AG04450 (cell line): ENCODE results near the gene PINK1. TPM values are rescaled to one million over a fixed set of nuclear protein-coding genes. Genes with fewer than 3 reads are reported as not detected.

Experiments used
- CTCF ChIA-PET: fragments of 300-600, 350-600 bp; formaldehyde crosslinking; extraction: SDS; loops from one replicate; lab custom pipeline; 2022; ENCODE audit warnings: antibody characterized with exemption, inconsistent platforms; lab: Charles Lee
- POLR2A ChIA-PET: fragments of 350-600 bp; formaldehyde crosslinking; extraction: SDS; loops from one replicate; lab custom pipeline; 2021; ENCODE audit warnings: antibody characterized with exemption, inconsistent platforms; lab: Yijun Ruan, JAX
- DNase-seq: peaks from one replicate; pipeline ENCODE4 v3.0.0-alpha.2; 2011; ENCODE audit warnings: low read depth, low spot score
- H3K27ac ChIP-seq: one replicate; pipeline ENCODE4 v1.5.1; 2012; ENCODE audit warnings: low read depth, low read length, control low read depth
- H3K27me3 ChIP-seq: one replicate; pipeline ENCODE4 v1.6.0; 2012; ENCODE audit warnings: low read length; ENCODE audit not compliant: control insufficient read depth, insufficient read depth
- H3K4me3 ChIP-seq: 2 replicates; pipeline ENCODE4 v1.5.1; 2011; ENCODE audit warnings: mild to moderate bottlenecking, low read depth, low read length, control low read depth
- H3K9me3 ChIP-seq: 2 replicates; pipeline ENCODE4 v1.5.1; 2012; ENCODE audit warnings: low read length; ENCODE audit not compliant: control insufficient read depth, insufficient read depth
- CTCF ChIP-seq: IDR thresholded peaks from 2 replicates; pipeline ENCODE4 v1.5.1; 2011; ENCODE audit warnings: low read depth, low read length, control low read depth, inconsistent platforms
- polyA plus RNA-seq: library from polyadenylated mRNA; depleted of rRNA; stranded (reverse); fragments of >200 nt; gene quantifications from 2 replicates; pipeline ENCODE4 v1.2.3, GENCODE V29; 2011

The PINK1 gene
- polyA plus RNA-seq, 1 experiment, result 43.8 TPM

- no peak for TF ChIP-seq CTCF
- POLR2A ChIA-PET, result no interaction called here
- no peak for DNase-seq
- H3K4me3 ChIP-seq, result no peak overlapping the region
- H3K27me3 ChIP-seq, result no peaks in the 10 kb centered on the region
- no peak overlapping the region for H3K27ac ChIP-seq
- H3K9me3 ChIP-seq, result no peaks in the 10 kb centered on the region; the same call in 1 of the 2 replicates
- CTCF ChIA-PET, result no interaction called here
Observed at GRCh38 chr1:20665726-20666125, 32.5 kb downstream of the PINK1 start.

- Histone ChIP-seq H3K9me3 (no peaks in the 10 kb centered on the region; the same call in 1 of the 2 replicates), H3K27me3 (no peaks in the 10 kb centered on the region), H3K4me3 (no peak overlapping the region), H3K27ac (no peak overlapping the region)
- TF ChIP-seq CTCF, result no peak
- CTCF ChIA-PET, result no interaction called here
- POLR2A ChIA-PET, result no interaction called here
- no peak for DNase-seq
Observed at GRCh38 chr1:20666146-20666545, 32.9 kb downstream of the PINK1 start.

DNA sequence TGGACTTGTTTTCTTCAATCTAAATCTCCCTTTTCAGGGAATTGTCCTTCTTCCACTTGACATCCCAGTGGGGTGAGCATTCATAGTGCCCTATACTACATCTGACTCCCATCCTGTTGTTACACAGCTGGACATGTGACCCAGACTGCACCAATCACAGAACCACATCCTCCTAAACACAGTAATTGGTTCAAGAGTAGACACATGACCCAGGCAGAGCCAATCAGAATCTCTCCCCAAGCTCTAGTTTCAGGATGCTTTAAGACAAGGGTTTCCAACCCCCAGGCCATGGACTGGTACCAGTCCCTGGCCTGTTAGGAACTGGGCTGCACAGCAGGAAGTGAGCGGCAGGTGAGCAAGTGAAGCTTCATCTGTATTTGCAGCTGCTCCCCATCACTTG, 33.5 kb downstream of the PINK1 start:
- no peak for DNase-seq
- Histone ChIP-seq H3K9me3 (no peaks in the 10 kb centered on the region), H3K27ac (no peak overlapping the region), H3K27me3 (no peaks in the 10 kb centered on the region), H3K4me3 (no peak overlapping the region)
- no peak for TF ChIP-seq CTCF
- CTCF ChIA-PET, result no interaction called here
- POLR2A ChIA-PET, result no interaction called here

DNA sequence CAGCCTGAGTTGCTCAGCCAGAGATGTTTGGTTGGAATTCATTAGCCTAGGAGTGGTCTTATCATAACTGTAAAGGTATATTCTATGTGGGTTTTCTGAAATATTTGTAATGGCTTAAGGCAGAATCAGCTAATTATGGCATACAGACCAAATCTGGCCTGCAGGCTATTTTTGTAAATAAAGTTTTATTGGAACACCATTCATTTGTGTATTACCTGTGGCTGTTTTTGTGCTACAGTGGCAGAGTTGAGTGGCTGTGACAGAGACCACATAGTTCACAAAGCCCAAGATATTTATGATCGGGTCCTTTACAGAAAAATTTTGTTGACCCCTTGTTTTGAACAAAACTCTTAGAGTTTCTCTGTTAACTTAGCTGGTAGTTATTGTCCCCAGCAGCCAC, 35.3 kb downstream of the PINK1 start:
- no peak overlapping the region for H3K27ac ChIP-seq
- no peak for DNase-seq
- no peak overlapping the region for H3K4me3 ChIP-seq
- POLR2A ChIA-PET, result interaction anchor here (0.6 kb wide), 1 partner anchor 195 kb away, joined by 4 read pairs; no protein-coding TSS in a partner anchor
- H3K27me3 ChIP-seq, result no peaks in the 10 kb centered on the region
- CTCF ChIA-PET, result interaction anchor here (0.6 kb wide), 1 partner anchor 522 kb away, joined by 8 read pairs; no protein-coding TSS in a partner anchor
- no peaks in the 10 kb centered on the region for H3K9me3 ChIP-seq
- no peak for TF ChIP-seq CTCF

DNA sequence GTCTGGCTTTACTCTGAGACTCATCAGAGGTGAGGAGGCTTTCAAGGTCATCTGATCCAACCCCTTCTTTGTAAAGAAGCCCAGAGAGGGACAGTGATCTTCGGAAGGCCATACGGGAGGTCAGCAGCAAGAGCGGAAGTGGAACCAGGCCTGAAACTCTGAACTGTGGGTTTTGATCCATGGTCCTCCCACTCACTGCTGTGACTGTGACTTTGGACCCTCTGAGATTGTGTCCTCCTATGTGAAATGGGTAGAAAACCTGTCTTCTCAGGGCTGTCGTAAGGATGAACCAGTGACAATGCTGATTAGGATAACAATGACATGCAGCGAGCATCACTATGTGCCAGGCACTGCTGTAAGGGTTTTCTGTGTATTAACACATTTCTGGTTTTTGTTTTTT, 37.7 kb downstream of the PINK1 start:
- Histone ChIP-seq H3K9me3 (no peaks in the 10 kb centered on the region), H3K4me3 (no peak overlapping the region), H3K27ac (no peak overlapping the region), H3K27me3 (no peaks in the 10 kb centered on the region)
- POLR2A ChIA-PET, result no interaction called here
- TF ChIP-seq CTCF, result no peak
- CTCF ChIA-PET, result no interaction called here
- no peak for DNase-seq
